ENCODE results near the gene NMT2.

- TF ChIP-seq EZH2 (IDR thresholded peaks at IDR 0.05; ENCODE audit: low read depth, unreplicated experiment) = no peak
- TF ChIP-seq, protein P1, sequence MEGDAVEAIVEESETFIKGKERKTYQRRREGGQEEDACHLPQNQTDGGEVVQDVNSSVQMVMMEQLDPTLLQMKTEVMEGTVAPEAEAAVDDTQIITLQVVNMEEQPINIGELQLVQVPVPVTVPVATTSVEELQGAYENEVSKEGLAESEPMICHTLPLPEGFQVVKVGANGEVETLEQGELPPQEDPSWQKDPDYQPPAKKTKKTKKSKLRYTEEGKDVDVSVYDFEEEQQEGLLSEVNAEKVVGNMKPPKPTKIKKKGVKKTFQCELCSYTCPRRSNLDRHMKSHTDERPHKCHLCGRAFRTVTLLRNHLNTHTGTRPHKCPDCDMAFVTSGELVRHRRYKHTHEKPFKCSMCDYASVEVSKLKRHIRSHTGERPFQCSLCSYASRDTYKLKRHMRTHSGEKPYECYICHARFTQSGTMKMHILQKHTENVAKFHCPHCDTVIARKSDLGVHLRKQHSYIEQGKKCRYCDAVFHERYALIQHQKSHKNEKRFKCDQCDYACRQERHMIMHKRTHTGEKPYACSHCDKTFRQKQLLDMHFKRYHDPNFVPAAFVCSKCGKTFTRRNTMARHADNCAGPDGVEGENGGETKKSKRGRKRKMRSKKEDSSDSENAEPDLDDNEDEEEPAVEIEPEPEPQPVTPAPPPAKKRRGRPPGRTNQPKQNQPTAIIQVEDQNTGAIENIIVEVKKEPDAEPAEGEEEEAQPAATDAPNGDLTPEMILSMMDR (conservative IDR thresholded peaks at IDR 0.05; ENCODE audit: low read depth in 2 of 2) = no peak
- TF ChIP-seq POLR2AphosphoS5 (IDR thresholded peaks at IDR 0.05; ENCODE audit: low read depth) = no peak
- TF ChIP-seq CREB1 (CRISPR knock-in tag; IDR thresholded peaks at IDR 0.05; ENCODE audit: low read depth) = no peak
- TF ChIP-seq REST (IDR thresholded peaks at IDR 0.05; ENCODE audit: unreplicated experiment) = no peak
- TF ChIP-seq NANOG (IDR thresholded peaks at IDR 0.05; ENCODE audit: borderline replicate concordance) = no peak
- TF ChIP-seq, protein P2, sequence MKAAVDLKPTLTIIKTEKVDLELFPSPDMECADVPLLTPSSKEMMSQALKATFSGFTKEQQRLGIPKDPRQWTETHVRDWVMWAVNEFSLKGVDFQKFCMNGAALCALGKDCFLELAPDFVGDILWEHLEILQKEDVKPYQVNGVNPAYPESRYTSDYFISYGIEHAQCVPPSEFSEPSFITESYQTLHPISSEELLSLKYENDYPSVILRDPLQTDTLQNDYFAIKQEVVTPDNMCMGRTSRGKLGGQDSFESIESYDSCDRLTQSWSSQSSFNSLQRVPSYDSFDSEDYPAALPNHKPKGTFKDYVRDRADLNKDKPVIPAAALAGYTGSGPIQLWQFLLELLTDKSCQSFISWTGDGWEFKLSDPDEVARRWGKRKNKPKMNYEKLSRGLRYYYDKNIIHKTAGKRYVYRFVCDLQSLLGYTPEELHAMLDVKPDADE (IDR thresholded peaks at IDR 0.05) = no peak
- TF ChIP-seq, protein P3, sequence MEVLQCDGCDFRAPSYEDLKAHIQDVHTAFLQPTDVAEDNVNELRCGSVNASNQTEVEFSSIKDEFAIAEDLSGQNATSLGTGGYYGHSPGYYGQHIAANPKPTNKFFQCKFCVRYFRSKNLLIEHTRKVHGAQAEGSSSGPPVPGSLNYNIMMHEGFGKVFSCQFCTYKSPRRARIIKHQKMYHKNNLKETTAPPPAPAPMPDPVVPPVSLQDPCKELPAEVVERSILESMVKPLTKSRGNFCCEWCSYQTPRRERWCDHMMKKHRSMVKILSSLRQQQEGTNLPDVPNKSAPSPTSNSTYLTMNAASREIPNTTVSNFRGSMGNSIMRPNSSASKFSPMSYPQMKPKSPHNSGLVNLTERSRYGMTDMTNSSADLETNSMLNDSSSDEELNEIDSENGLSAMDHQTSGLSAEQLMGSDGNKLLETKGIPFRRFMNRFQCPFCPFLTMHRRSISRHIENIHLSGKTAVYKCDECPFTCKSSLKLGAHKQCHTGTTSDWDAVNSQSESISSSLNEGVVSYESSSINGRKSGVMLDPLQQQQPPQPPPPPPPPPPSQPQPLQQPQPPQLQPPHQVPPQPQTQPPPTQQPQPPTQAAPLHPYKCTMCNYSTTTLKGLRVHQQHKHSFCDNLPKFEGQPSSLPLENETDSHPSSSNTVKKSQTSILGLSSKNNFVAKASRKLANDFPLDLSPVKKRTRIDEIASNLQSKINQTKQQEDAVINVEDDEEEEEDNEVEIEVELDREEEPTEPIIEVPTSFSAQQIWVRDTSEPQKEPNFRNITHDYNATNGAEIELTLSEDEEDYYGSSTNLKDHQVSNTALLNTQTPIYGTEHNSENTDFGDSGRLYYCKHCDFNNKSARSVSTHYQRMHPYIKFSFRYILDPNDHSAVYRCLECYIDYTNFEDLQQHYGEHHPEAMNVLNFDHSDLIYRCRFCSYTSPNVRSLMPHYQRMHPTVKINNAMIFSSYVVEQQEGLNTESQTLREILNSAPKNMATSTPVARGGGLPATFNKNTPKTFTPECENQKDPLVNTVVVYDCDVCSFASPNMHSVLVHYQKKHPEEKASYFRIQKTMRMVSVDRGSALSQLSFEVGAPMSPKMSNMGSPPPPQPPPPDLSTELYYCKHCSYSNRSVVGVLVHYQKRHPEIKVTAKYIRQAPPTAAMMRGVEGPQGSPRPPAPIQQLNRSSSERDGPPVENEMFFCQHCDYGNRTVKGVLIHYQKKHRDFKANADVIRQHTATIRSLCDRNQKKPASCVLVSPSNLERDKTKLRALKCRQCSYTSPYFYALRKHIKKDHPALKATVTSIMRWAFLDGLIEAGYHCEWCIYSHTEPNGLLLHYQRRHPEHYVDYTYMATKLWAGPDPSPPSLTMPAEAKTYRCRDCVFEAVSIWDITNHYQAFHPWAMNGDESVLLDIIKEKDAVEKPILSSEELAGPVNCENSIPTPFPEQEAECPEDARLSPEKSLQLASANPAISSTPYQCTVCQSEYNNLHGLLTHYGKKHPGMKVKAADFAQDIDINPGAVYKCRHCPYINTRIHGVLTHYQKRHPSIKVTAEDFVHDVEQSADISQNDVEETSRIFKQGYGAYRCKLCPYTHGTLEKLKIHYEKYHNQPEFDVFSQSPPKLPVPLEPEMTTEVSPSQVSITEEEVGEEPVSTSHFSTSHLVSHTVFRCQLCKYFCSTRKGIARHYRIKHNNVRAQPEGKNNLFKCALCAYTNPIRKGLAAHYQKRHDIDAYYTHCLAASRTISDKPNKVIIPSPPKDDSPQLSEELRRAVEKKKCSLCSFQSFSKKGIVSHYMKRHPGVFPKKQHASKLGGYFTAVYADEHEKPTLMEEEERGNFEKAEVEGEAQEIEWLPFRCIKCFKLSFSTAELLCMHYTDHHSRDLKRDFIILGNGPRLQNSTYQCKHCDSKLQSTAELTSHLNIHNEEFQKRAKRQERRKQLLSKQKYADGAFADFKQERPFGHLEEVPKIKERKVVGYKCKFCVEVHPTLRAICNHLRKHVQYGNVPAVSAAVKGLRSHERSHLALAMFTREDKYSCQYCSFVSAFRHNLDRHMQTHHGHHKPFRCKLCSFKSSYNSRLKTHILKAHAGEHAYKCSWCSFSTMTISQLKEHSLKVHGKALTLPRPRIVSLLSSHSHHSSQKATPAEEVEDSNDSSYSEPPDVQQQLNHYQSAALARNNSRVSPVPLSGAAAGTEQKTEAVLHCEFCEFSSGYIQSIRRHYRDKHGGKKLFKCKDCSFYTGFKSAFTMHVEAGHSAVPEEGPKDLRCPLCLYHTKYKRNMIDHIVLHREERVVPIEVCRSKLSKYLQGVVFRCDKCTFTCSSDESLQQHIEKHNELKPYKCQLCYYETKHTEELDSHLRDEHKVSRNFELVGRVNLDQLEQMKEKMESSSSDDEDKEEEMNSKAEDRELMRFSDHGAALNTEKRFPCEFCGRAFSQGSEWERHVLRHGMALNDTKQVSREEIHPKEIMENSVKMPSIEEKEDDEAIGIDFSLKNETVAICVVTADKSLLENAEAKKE (CRISPR knock-in tag; IDR thresholded peaks at IDR 0.05) = no peak
- no peak for TF ChIP-seq EZH2phosphoT487 (IDR thresholded peaks at IDR 0.05; ENCODE audit: unreplicated experiment)
- TF ChIP-seq STAT1 (IDR thresholded peaks at IDR 0.05; ENCODE audit: unreplicated experiment) = no peak
- no peak for TF ChIP-seq JUNB (IDR thresholded peaks at IDR 0.05; ENCODE audit: unreplicated experiment)
Measured at GRCh38 chr10:15150563-15150962, 17.9 kb downstream of the NMT2 start.
